Measurements from ENCODE around the gene APH1B.
"Not testable (repeated sequence)": the region's sequence is repeated elsewhere in the genome, so short reads cannot be mapped to it uniquely, and the experiment has no call there.

APH1B gene

DNA sequence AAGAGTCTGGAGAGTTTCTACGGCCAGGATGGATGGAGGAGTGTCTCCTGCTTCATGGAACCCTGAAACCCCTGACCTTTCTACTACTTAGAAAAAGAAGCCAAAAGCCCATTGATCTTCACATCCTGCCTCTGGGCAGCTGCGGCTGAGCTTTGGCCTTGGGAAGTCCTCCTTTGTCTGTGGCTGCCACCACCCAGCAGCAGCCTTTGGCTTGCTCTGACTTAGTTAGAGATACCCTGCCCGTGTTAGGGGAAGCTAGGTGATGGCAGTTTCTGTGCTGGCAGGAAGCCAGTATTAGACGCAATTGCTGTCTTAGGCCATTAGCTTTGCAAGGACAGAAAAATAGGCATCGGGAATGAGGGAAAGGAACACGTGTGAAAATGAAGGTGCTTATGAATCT is 18.8 kb downstream of the APH1B start:
- DNase-seq (ENCODE audit: low read depth): no peak

DNA sequence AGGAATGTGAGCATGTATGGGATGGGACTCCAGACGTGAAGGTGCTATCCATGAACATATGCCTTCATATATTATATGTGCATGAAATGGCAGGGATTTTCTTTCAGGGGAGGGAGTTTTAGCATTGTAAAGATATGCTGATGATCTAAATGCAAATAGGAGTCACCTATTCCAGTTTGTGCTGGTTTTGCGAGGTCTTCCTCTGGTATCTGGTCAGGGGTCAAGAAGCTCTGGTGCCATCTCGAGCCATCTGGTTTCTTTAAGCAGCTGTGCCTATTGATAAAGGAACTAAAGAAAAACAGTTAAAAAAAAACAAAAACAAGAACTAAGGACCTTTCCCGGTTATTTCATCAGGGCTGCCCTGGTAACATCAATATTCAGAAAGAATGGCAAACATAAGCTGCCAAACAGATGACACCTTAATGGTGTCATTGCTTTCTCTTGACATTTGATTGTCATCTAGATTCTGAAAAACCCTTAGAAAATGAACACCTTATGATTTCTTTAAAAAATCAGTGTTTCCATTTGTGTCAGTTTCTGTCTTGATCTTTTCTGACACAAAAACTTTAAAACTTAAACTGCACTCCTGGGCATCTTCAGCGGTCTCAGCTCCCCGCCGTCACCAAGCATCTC is 22.7 kb downstream of the APH1B start:
- no peak for DNase-seq (ENCODE audit: low read depth)

DNA sequence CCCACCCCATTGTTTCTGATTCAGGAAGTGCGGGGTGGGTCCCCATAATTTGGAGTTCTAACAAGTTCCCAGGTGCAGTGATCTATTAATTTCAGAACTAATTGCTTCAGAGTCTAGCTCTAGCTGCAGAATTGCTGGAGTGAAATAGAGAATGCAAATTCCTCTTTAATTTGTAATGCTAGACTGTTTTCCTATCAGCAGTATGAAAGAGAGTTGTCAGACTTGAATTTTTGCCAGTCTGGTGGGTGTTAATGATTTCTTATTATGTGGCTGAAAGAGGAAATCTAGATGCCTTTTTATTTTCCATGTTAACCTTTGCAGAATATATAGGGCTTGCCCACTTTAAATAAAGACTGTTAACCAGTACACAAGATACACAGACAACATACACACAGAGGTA is 23.7 kb downstream of the APH1B start:
- no peak for DNase-seq (ENCODE audit: low read depth)

DNA sequence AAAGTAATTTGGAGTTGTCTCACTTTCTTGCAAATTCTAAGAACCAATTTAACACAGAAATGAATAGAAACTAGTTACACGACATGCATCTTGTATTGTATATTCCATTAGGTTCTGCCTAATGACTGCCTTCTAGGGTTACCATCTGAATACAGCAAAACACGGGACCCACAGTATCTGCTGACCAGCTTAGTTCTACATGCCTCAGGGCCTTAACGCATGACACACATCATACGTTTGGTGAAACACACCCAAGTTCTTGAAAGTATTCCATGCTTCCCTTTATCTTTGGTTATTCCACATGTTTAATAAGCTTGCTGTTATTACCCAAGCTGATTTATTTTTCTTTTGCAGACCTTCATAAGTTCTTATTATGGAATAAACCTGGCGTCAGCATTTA is 27.9 kb downstream of the APH1B start:
- DNase-seq (ENCODE audit: low read depth): no peak

DNA sequence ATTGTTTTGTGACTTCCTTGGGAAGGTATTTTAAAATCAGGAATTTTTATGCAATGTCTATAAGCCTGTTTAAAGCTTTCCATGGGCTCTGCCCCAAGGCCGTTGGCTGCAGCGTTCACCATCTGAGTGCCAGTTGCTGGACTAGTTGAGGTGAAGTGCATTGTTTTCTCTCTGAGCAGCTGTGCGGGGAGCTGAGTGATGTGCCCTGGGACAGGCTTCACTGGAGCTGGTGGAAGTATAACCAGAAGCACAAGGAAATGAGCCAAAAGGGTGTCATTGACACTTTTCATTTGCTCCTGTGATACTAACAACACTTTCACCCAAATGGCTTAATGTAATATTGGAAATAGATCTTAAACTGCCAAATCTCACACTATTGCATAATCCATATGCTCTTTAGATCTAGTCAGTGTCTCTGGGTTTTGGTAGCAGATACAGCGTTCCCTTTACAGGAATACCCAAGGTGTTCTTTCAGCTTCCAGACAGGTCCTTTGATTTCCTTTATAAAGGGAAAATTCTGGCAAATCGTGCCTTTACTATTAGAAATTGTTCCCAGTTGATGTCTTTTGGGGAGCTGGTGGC is 29.2 kb downstream of the APH1B start:
- no peak for DNase-seq (ENCODE audit: low read depth)

DNA sequence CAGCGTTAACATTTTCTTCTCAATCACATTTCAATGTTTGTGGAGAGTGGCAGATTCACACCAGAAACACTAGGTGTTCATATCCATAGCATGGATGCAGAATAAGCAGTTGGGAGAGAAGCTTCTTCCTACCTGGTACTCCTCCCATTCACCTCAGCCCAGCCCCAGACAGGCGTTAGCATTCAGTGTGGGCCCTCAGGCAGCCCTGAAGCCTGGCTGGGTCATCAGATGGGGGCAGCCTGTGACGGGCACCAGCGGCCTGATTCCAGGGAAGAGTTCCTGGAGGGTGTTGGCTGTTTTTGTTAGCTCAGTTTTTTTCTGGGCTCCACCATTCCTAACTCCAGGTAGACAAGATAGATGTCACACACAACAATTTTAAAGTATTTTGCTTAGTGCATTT is 31.1 kb downstream of the APH1B start:
- DNase-seq (ENCODE audit: low read depth): no peak

DNA sequence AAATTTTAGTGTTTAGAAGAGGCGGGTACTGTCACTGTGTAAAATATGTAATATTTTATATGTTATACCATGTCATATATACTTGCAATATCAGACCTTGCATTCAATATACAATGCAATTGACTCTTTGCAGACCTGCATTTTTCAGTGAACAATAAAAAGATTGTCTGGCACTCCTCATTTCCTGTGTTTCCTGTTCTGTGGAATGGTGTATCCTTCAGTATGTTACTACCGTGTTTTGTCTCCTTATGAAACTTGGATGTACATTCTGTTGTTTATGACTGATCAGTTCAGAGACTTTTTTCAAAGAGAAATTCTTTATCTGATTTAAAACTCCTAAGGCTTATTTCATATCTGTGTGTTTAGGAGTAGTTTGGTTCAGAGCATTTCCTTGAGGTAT is 31.5 kb downstream of the APH1B start:
- no peak for DNase-seq (ENCODE audit: low read depth)

DNA sequence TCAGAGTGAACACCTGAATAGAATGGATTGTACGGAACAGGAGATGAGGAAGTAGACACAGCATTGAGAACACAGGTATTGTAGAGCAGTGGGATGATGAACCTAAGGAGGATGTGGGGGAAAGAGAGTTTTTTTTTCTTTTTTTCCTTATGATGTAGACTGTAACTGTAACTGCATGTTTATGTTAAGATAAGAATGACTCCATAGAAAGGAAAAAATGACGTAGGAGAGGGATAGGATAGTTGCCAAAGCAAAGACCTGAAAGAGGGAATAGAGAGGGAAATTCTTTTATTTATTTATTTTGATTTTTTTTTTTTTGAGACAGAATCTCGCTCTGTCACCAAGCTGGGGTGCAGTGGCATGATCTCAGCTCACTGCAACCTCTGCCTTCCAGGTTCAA is 33.2 kb downstream of the APH1B start:
- no peak for DNase-seq (ENCODE audit: low read depth)

DNA sequence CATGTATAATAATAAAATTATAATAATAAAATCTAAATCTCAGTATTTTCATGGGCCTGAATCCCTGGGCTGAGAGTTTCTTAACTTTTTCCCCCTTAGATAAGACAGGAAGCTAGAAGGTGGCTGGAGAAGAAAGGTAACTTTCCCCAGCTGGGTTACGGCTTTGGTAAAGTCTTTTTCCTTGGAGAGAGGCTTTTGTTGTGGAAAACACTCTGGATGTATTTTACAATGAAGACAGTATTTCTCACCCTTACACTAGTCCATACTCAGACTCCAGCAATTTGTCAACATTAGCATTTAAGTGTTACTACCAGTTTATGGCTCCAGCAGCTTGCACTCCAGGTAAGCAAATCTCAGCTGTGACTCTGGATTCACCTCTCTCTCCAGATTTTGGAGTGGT is 34.9 kb downstream of the APH1B start:
- no peak for DNase-seq (ENCODE audit: low read depth)

DNA sequence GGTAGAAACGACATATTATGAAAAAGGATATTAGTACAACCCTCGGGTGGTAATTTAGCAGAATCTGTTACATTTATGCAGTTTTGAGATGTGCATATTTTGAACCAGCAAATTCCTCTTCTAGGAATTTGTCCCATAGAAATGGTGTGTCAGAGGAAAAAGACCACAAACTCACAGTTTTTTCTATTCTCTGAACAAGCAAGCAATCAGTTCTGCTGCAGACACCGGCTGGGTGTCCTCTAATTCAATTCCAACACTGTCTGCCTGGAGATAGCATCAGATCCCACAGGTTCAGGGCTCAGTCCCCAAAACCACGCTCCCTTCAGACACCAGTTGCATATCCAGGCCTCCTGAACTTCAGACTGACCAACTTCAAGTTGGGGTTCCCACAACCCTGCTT is 36.4 kb downstream of the APH1B start:
- no peak for DNase-seq (ENCODE audit: low read depth)

DNA sequence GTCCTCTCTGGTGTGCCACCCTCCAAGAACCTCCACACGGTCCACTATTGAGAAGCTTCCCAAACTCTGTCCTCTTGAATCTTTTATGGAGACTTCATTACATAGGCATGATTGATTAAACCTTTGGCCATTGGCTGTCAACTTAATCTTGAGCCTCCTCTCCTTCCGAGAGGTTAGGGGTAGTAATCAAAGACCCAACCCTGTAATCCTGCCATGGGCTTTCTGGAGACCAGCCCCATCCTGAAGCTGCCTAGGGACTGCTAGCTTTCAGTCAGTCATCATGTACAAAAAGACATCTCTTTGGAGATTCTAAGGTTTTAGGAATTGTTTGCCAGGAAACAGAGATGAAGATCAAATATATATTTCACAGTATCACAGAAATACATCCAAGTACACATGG is 37.0 kb downstream of the APH1B start:
- DNase-seq (ENCODE audit: low read depth): no peak

DNA sequence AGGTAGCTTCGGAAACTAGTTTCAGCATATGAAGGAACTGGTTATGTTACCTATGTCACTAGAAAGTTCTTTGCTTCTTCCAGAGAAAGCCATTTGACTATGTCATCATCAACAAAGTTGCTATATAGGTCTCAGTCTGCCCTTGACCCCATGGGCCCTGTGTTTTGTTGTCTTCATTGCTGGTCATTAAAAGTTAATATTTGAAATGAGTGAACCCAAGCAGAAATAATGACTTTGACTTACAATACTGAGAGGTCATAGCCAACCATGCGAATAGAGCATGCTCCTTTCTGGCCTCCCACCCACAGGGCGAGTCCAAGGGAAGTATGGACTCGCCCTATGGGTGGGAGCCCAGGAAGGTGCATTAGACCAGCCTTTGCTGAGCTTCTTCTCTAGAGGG is 40.9 kb downstream of the APH1B start:
- DNase-seq (ENCODE audit: low read depth): no peak

DNA sequence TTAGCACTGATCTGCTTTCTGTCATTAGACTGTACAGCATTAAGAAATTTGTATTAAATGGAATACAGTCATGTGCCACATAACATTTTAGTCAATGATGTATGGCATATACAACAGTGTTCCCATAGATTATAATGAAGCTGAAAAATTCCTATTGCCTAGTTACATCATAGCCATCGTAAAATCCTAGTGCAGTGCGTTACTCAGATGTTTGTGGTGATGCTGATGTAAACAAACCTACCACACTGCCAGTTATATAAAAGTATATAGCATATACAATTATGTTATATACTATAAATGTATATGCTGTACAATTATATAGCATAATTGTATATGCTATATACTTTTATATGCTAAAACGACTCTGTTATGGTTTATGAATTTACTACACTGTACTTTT is 41.7 kb downstream of the APH1B start:
- DNase-seq (ENCODE audit: low read depth): no peak

DNA sequence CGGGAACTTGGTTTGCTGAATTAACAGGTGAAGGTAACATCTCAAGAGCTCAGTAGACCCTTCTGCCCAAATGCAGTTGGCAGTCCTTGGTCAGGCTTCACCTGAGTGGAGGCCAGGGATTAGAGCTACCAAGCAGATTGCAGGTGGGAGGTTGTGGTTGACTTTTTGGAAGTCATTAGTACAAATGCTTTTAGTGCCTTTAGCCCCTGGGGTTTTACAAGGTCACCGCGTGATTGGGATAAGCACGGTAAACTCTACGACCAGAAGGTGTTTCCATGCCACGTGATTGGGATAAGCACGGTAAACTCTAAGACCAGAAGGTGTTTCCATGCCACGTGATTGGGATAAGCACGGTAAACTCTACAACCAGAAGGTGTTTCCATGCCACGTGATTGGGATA is 43.0 kb downstream of the APH1B start:
- DNase-seq (ENCODE audit: low read depth): not testable (repeated sequence)

DNA sequence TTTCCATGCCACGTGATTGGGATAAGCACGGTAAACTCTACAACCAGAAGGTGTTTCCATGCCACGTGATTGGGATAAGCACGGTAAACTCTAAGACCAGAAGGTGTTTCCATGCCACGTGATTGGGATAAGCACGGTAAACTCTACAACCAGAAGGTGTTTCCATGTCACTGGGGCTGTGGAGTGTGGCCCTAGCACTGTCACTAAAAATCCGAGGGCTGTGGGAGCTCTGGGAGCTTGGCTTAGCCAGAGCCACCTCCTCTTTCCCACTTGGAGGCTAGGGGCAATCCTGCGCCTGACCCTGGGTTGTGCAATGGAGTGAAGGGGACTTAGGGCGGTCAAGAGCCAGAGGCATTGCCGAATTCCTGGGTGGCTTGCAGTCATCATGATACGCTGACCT is 43.6 kb downstream of the APH1B start:
- DNase-seq (ENCODE audit: low read depth): not testable (repeated sequence)

DNA sequence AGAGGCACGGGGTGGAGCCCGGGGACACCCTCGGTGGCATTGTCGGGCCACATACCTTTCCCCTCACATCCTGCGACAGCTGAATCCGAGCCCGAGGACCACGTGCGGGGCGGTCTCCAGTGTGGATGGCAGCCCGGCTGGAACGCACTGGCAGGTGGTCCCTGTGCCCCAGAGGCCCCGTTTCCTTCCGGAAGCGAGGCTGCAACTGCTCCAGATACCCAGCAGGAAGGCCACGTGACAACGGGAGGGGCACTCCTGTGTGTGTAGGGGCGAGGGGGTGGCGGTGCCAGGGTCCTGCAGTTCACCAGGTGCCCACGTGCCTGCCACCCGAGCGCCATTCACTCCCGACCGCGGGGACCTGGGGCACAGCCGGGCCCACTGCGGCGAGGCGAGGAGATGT is 44.1 kb downstream of the APH1B start:
- DNase-seq (ENCODE audit: low read depth): no peak

DNA sequence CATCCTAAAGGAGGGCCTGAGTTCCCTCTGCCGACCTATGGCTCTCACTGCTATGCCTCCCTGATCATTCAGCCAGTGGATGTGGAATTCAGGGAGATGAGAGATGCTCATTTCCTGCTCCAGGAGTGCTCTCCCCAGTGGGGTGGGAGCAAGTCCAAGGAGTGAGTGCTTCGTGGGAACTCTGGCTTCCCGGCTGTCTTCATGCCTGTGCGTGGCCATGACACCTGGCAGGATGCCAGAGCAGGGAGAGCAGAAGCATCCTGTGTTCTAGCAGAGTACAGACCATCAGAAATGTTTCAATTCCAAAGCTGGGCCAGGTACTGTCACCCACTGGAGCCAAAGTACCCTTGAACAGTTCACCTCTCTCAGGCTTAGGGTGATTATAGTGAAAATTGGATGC is 45.1 kb downstream of the APH1B start:
- DNase-seq (ENCODE audit: low read depth): peak; percentile 2

DNA sequence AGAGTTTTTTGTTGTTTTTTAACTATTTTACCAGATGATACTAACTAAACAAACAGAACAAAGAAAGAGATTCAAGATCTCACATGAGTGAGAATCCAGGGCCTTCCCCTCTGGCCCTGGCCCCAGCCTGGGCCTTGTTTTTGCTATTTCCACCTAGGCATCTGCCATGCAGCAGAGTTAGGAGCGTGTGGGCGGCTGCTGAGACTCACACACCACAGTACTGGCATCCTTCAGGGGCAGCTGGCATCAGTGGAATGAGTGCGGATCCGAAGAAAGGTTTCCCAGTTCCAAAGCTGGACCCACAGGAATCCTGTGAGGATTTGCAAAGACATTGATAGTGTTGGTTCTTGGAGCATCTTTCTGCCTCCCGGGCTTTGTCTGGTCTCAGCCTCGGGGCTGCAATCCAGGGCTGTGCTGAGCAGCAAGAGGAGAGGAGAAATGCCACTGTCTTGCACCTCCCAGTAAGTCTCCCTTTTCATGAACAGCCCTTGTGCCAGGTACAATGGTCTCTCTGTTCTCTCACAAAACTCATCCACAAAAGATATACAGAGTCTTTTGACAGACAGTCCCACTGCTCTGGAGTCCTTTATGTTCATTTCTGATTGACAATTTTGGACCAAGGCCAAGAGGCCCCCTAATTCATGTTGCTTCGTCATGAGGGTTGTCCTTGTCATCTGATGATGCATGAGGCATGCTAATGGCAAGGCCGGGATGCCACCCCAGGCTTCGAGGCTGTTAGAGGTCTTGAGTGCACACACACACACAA is 46.6 kb downstream of the APH1B start:
- no peak for DNase-seq (ENCODE audit: low read depth)

DNA sequence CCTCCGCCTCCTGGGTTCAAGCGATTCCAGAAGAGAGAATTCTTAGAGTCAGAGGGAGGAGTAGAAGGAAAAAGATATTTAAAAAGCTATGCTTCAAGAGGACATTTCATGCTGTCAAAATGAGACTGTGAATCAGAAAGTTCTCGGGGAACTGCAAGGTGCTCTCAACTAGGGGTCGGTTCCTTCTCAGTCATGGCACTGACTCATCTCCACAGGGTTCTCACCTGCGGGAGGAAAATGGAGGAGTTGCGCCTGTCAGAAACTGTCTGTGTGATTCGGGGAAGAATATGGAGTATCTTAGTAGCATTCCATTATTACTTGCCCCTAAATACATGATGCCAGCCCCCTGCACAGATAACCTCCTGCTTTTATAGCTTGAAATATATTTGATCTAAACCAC is 47.4 kb downstream of the APH1B start:
- no peak for DNase-seq (ENCODE audit: low read depth)

DNA sequence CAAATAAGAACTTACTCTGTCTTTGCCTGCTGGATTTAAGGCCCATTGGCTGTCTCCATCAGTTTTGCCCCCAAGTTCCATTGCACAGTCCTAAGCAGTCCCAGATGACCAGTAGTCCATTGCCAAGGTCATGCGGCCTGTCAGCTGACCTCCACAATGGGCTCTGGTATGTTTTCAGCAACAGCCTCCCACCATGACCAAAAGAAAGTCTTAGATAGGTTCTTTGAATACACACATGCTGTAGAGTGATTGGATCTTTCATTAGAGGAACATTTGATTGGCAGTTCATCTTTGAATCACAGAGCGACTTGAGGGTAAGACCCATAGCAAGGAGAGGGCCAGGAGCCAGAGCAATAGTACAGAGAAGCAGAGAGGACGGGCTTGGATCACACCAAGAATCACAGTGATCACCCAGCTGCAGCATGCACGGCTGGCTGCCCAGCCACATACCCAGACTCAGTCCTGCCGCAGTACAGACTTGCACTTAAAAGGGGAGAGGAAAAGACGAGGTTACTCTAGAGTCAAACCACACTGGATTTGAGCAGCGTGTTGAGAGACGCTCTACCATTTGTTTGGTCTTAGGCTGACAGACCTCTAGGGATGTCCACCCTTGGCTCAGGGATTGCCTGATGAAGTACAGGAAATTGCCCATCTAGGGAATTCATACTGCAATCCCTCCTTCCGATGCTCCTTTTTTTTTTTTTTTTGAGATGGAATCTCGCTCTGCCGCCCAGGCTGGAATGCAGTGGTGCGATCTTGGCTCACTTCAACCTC is 50.4 kb downstream of the APH1B start:
- no peak for DNase-seq (ENCODE audit: low read depth)

DNA sequence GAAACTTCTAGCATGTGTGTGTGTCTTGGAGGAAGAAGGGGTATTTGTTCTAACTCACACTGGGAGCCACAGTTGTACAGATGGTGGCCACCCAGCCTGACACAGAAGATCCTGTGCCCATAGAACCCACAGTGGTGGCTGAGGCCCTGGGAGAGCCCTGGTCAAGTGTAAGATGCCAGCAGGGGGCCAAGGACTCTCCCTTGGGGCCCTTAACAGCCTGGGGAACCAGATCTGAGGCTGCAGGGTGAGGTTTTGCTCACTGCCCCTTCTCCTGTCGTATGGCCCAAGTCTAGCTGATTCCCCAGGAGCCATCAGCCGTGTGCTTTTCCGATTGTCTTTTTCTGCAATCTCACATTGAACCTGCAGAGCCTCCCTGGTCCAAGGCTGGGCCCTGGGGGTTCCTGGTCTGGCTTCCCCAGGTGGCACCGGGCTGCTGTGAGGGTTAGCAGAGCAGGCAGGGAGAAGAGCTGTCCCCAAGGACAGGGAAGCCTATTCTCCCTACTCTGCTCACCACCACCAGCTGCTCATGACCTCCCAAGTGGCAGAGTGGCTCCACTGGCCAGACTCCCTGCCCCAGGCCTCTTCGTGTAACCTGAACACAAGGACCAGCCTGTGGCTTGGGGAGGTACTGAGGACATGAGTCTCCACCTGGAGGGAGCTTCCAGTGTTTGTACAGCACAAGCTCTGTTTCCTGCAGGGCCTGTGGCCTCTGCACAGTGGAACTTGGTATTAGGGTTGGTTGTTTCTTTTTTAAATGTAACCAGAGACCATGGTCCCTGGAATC is 52.4 kb downstream of the APH1B start:
- no peak for DNase-seq (ENCODE audit: low read depth)

DNA sequence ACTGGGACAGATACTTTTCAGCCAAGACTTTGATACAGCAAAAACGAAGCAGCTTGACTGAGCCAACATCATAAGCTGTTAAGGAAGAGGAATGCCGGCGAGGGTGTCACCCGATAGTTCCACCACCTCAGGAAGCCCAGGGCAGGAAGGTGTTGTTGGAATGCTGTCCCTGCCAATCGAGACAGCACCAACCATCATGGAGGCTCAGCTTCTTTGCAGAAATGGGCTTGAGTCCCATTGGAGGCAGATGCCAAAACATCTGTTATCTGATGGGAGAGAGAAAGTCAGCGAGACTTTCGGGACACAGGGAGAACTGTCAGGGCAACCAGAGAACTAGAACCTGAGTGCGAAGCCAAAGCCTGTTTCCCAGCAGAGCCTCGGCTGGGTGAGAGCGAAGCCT is 53.5 kb downstream of the APH1B start:
- no peak for DNase-seq (ENCODE audit: low read depth)
